Small intestine (tissue), 7 donors: Measurements from ENCODE around the gene SERPINE1. TPM values are rescaled to one million over a fixed set of nuclear protein-coding genes. Genes with fewer than 3 reads are reported as not detected.

Experiments
- DNase-seq, 2 donors: peaks; one replicate each; pipeline versions ENCODE4 v3.0.0 to v3.0.0-alpha.2; 2013
- FAIRE-seq: peaks from 2 replicates; lab custom pipeline; 2012; peaks lifted over from hg19 to GRCh38; lab: Jason Lieb, UNC
- H3K27ac ChIP-seq, 3 donors: one replicate each; pipeline ENCODE4 v1.5.1; 2013; ENCODE audit warnings: low read length in 2 of 3, mild to moderate bottlenecking in 2 of 3, control low read depth in 1 of 3, inconsistent platforms in 1 of 3, low read depth in 1 of 3, moderate library complexity in 1 of 3
- H3K27me3 ChIP-seq, 3 donors: one replicate each; pipeline ENCODE4 v1.6.1; 2013; ENCODE audit warnings: low read length in 3 of 3, inconsistent platforms in 1 of 3; ENCODE audit not compliant: control insufficient read depth in 3 of 3, insufficient read depth in 3 of 3
- H3K36me3 ChIP-seq, 3 donors: one replicate each; pipeline ENCODE4 v1.6.1; 2013; ENCODE audit warnings: low read length in 3 of 3, inconsistent platforms in 1 of 3, low read depth in 1 of 3, mild to moderate bottlenecking in 1 of 3, moderate library complexity in 1 of 3; ENCODE audit not compliant: control insufficient read depth in 3 of 3, insufficient read depth in 2 of 3
- H3K4me1 ChIP-seq, 3 donors: one replicate each; pipeline ENCODE4 v1.6.1; 2013; ENCODE audit warnings: low read length in 2 of 3, inconsistent platforms in 1 of 3, low read depth in 1 of 3, mild to moderate bottlenecking in 1 of 3, moderate library complexity in 1 of 3; ENCODE audit not compliant: control insufficient read depth in 3 of 3, insufficient read depth in 2 of 3
- H3K4me3 ChIP-seq, 3 donors: one replicate each; pipeline ENCODE4 v1.5.1; 2013; ENCODE audit warnings: low read length in 3 of 3, control low read depth in 1 of 3, inconsistent platforms in 1 of 3, low read depth in 1 of 3, mild to moderate bottlenecking in 1 of 3, moderate library complexity in 1 of 3
- H3K9me3 ChIP-seq, 2 donors: one replicate each; pipeline ENCODE4 v1.6.1; 2013; ENCODE audit warnings: low read depth in 1 of 2, low read length in 1 of 2; ENCODE audit not compliant: control insufficient read depth in 2 of 2, insufficient read depth in 1 of 2
- WGBS, 3 donors: extraction: QIAGEN DNeasy Blood & Tissue Kit; methylation state at CpG; one replicate each; pipeline ENCODE4 v1.1.7; 2013; 5-methylcytosine and 5-hydroxymethylcytosine counted together
- polyA plus RNA-seq, 4 donors: library from polyadenylated mRNA; stranded (reverse) in 3 of 4; unstranded in 1 of 4; fragments of 200-250 nt in 3 of 4; fragments of 120-200 nt in 1 of 4; gene quantifications; one replicate each; pipeline versions ENCODE4 v1.2.1 to v1.2.3, GENCODE V29; 2013
- donor health status: healthy with polysubstance abuse.
- donor health status: control.
- donor health status: control.
- donor health status: Bipolar disorder and iron deficiency.
- donor health status: healthy.

The SERPINE1 gene
- polyA plus RNA-seq, 4 donors: 0.80 to 35.4 (median 2.7) TPM

DNA sequence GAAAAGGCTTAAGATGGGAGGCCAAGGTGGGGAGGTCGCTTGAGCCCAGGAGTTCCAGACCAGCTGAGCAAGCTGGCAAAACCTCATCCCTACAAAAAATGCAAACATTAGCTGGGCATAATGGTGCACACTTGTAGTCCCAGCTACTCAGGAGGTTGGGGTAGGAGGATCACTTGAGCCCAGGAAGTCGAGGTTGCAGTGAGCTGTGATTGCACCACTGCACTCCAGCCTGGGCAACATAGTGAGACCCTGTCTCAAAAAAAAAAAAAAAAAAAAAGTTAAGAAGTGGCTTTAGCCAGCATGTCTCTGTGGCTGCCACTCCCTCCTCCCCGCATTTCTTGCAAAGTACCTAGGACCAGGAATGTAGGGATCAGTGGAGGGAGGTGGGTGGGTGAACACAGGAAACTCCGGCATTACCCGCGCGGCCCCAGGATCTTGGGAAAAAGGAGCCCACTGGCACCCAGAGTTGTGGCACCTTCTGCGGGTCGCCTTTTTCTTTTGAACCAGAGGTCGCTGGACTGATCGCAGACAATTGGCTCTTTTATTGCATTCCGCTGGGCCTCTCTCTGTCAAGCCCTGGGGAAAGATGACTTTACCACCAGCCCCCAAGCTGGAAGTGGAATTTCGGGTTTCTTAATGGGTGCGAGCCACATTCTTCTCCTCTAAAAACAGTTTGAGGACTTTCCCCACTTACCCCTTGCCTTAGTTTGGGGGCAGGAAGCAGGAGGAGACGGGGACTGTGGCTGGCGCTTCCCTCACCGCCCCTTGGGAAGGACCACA is 35.0 kb downstream of the SERPINE1 start:
- Histone ChIP-seq H3K4me1 (peaks cover 10 to 32% (median 18%) of the 10 kb centered on the region in 3 donors), H3K36me3 (peaks cover 11 to 50% (median 12%) of the 10 kb centered on the region in 3 donors), H3K4me3 (no peak overlapping the region), H3K27ac (no peak overlapping the region), H3K27me3 (peaks cover 0 to 42% (median 20%) of the 10 kb centered on the region in 3 donors), H3K9me3 (no peaks in the 10 kb centered on the region)
- 76 to 82% (median 80%) methylated on average over 13 to 17 of the region's 17 CpGs for WGBS, 3 donors
- DNase-seq (no peak), FAIRE-seq (no peak)

DNA sequence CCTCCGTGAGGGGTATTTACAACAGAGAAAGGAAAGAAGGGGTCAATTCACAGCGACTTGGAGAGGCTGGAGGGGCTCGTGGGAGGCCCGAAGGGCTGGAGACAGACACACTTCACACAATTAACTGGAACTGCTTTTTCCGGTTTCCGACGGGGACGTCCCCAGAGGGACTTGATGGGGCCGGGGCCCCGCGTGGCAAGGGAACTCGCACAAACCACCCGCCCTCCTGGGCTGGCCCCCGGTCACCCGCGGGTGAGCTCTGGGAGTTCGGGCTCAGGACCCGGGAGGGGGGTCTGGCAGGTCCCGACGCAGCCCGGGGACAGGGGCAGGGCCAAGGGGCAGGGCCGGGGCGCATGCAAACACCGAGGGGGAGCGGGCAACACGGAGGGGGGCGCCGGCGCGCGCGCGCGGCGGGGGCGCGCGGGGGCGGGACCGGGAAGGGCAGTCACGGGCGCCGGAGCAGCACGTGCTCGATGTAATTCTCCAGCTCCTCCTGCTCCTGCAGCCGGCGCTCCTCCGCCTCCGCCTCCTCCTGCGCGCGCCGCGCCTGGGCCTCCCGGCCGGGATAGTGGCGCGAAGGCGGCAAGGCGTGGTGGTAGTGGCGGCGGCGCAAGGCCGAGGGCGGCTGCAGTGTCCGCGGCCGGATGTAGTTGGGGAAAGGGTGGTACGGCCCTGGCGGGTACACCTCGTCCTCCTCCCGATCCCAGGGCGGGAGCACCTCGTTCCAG is 35.8 kb downstream of the SERPINE1 start:
- H3K36me3 ChIP-seq: peaks cover 11 to 41% (median 12%) of the 10 kb centered on the region in 3 donors
- H3K27me3 ChIP-seq: peaks cover 0 to 50% (median 28%) of the 10 kb centered on the region in 3 donors
- no peaks in the 10 kb centered on the region for H3K9me3 ChIP-seq
- H3K4me1 ChIP-seq: peaks cover 8 to 32% (median 18%) of the 10 kb centered on the region in 3 donors
- H3K4me3 ChIP-seq: peak overlapping the region in 1 of 3 donors; percentile 36
- 2 to 9% (median 3%) methylated on average over 16 to 74 of the region's 74 CpGs for WGBS, 3 donors
- peak; percentile 52 to 77 for DNase-seq
- FAIRE-seq: no peak
- no peak overlapping the region for H3K27ac ChIP-seq

DNA sequence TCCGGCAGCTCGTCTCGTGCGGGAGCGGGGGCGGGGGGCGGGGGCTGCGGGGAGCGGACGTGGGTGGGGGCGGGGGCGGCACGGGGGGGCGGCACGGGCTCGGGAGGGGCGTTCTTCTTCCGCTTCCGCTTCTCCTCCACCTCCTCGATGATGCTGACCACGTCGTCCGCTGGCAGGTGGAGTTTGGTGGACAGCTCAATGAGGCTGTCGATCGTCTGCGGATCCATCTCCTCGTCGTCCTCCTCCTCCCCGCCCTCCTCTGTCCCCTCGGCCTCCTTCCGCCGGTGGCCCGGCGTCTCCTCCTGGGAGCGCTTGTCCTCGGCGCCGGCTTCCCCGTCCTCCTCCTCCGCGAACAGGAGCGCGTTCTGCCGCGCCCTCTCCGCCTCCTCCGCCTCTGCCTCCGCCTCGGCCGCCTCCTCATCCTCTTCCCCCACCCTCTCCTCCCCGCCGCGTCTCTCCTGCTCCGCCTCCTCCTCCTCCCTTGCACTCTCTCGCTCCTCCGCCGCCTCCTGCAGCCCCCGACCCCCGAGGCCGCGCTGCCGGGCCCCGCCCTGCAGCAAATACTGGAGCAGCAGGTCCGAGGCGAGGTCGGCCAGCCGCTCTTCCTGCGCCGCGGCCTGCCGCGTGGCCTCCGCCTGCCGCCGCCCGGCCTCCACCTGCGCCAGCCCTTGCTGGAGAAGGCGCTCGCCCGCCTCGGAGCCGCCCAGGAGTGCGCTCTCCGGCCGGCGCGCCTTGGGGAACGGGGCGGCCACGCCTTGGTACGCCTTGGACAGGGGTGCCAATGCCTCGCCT is 36.6 kb downstream of the SERPINE1 start:
- Histone ChIP-seq H3K27ac (no peak overlapping the region), H3K4me3 (peak overlapping the region in 2 of 3 donors; percentile 3 to 36), H3K9me3 (no peaks in the 10 kb centered on the region), H3K36me3 (peaks cover 4 to 36% (median 12%) of the 10 kb centered on the region in 3 donors), H3K4me1 (peaks cover 8 to 32% (median 18%) of the 10 kb centered on the region in 3 donors), H3K27me3 (peaks cover 0 to 58% (median 35%) of the 10 kb centered on the region in 3 donors)
- 0 to 2% (median 1%) methylated on average over 59 to 91 of the region's 92 CpGs for WGBS, 3 donors
- no peak for DNase-seq
- no peak for FAIRE-seq

DNA sequence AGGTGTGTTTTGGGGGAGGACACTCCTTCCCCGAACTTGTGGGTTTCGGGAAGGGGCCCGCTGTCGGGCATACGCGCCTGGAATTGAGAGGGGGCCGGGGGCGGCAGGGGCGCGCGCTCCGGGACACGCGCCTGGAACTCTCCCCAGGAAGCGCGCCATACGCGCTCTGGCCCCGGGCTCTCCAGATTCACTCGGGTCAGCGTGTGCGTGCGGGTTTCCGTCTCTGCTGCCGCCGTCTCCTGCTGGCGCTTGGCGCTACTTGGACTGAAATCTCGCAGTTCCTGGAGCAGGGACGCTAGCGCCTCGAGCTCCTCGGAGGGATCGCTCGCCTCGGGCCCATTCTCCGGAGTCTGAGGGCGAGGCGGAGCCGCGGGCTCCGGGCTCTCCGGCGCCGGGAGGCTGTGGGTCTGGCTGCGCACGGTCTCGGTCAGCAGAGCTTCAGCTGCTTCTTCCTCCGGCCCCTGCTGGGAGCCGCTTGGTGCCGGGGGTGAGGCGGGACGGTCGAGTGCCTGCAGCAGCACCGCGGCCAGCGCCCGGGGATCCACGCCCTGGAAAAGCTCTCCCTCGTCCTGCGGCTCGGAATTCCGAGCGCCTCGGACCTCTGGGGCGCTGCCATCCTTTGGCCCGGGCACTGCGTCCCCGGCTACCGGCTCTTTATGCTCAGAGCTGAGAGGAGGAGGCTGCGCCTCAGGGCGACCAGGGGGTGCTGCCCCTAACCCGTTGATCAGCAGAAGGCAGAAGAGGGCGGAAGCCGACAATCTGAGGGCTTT is 37.4 kb downstream of the SERPINE1 start:
- Histone ChIP-seq H3K9me3 (no peaks in the 10 kb centered on the region), H3K27me3 (peaks cover 0 to 66% (median 35%) of the 10 kb centered on the region in 3 donors), H3K36me3 (peaks cover 2 to 28% (median 8%) of the 10 kb centered on the region in 3 donors), H3K4me3 (peak overlapping the region in 1 of 3 donors; percentile 22), H3K4me1 (peaks cover 8 to 32% (median 18%) of the 10 kb centered on the region in 3 donors), H3K27ac (no peak overlapping the region)
- peak in 1 of 2 donors; percentile 56 for DNase-seq
- 2 to 4% (median 3%) methylated on average over 47 to 75 of the region's 75 CpGs for WGBS, 3 donors
- FAIRE-seq: no peak

DNA sequence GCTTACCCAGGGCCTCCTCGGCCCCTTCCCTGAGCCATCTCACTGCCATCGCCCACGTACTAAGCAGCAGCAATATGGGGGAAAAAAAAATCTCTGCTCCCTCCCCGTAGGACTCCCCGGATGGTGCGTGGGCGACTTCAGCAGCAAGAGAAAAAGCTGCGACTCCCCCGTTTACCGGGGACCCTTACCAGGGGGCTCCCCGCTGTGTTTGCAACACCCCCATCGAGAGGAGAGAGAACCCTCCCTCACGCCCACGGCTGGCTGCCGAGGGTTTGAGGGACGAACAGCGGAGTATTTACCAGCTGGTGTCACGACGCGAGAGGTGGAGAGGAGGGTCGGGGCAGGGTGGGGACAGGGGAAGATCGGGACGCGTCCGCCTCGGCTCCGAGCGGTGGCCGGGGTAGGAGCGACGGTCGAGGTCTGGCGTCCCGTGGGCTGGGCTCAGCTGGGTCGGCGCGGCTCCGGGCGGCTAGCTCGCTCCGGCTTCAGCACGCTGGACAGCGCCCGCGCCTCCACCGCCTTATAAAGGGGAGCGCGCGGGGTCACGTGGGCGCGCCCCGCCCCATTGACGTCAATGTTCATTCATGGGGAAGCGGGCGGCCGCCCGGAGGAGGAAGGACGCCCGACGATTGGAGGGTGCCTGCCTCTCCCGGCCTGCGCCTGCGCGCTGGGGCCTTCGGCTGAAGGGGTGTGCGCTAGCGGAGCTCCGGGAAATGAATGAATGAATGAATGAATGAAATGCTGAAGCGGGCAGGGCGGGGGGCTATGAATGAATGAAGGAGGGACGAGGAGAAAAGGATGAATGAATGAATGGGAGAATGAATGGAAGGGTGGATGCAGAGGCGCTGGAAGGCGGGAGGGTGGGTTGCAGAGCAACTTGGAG is 38.4 kb downstream of the SERPINE1 start, which contains the start of gene VGF:
Gene VGF (minus strand): TSS at position 495 of the 883 bp plus-strand sequence. CDS start 726 bp downstream, outside the sequence.
- peaks cover 8 to 36% (median 18%) of the 10 kb centered on the region in 3 donors for H3K4me1 ChIP-seq
- DNase-seq: peak; percentile 91 to 97
- no peak for FAIRE-seq
- H3K9me3 ChIP-seq: no peaks in the 10 kb centered on the region
- no peak within 1 kb of the TSS for H3K27ac ChIP-seq
- peak within 1 kb of the TSS in 1 of 3 donors; percentile 22 for H3K4me3 ChIP-seq
- WGBS, 3 donors: 2 to 4% (median 3%) methylated on average over 69 to 74 of the region's 74 CpGs
- H3K36me3 ChIP-seq: peaks cover 0 to 18% (median 2%) of the 10 kb centered on the region in 3 donors
- peaks cover 2 to 76% (median 40%) of the 10 kb centered on the region in 3 donors for H3K27me3 ChIP-seq

DNA sequence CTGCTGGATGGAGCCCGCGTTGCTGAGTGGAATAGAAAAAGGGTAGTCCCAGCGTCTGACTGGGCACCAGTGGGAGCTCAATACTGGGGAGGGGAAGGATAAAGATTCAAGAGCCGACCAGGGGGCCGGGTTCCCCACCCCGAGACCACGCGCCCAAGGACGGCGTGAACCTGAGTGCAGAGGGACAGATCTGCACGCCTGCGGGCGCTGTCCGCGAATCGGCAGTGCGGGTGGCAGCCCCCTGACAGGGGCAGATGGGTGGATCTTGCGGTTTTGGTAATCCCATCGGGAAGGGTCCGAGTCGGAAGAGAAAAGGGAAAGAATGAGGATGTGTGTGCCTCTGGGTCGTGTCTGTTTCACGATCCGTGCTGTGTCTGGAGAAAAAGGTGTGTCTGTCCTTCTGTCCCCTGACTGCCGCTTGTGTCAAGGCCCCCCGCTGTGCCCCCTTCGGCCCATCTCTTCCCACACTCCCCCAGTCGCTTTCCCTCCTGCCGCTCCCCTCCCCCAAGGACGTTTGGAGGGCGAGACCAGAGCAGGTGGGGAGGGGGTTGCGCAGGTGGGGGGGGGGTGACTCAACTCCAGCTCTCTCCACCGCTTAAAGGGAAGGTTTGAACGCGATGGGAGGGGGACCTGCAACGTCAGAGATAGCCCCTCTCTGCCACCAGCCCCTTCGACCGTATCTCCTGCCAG is 39.2 kb downstream of the SERPINE1 start:
- no peak overlapping the region for H3K4me3 ChIP-seq
- peaks cover 8 to 36% (median 18%) of the 10 kb centered on the region in 3 donors for H3K4me1 ChIP-seq

More for the DNA sequence above, 39.2 kb downstream of the SERPINE1 start:
- FAIRE-seq: no peak
- Histone ChIP-seq H3K9me3 (no peaks in the 10 kb centered on the region), H3K27me3 (peaks cover 2 to 84% (median 48%) of the 10 kb centered on the region in 3 donors), H3K27ac (no peak overlapping the region), H3K36me3 (peaks cover 0 to 12% (median 0%) of the 10 kb centered on the region in 3 donors)
- no peak for DNase-seq
- WGBS, 3 donors: 1 to 5% (median 2%) methylated on average over 26 to 38 of the region's 38 CpGs
